GM23248 (cell line): Measurements from ENCODE around the gene DHRS7B.

ENCODE experiments used
- EZH2 ChIP-seq: fragments of 200-600 bp; sonication (generic); IDR thresholded peaks from 2 replicates; pipeline ENCODE4 v1.6.1; 2018; ENCODE audit warnings: antibody characterized with exemption, mild to moderate bottlenecking; ENCODE audit not compliant: insufficient read depth, poor library complexity, severe bottlenecking
- EZH2phosphoT487 ChIP-seq: fragments of 200-600 bp; sonication (generic); IDR thresholded peaks from 2 replicates; pipeline ENCODE4 v1.6.1; 2018; ENCODE audit warnings: antibody characterized with exemption, moderate library complexity, mild to moderate bottlenecking, low read depth; ENCODE audit not compliant: insufficient read depth

GRCh38 chr17:21113049-21113690, 13.6 kb upstream of the DHRS7B start:
- TF ChIP-seq EZH2, result no peak
- no peak for TF ChIP-seq EZH2phosphoT487
